ENCODE data around the gene GALNT1. TPM values are rescaled to one million over a fixed set of nuclear protein-coding genes. Genes with fewer than 3 reads are reported as not detected.

GALNT1 gene
- total RNA-seq, 4 donors from 2014 or later: 47.6 to 129 (median 73.5) TPM

Other genes starting within 250 kb of the GALNT1 start
- 10 to 100 TPM; 20.8 to 30.3 (median 23.4) TPM for gene ZNF24, start 237.3 kb upstream of the GALNT1 start, total RNA-seq
- gene ZNF396, start 204.4 kb upstream of the GALNT1 start, total RNA-seq: 1 to 10 TPM in 2 of 4 donors, under 1 TPM in 2; 0.11 to 2.0 (median 0.95) TPM
- gene INO80C, start 83.8 kb upstream of the GALNT1 start, total RNA-seq: 10 to 100 TPM; 13.2 to 30.1 (median 17.9) TPM

All from esophagus squamous epithelium (tissue), 4 donors.